K562 (cell line): Measurements from ENCODE around the gene ZNF487. TPM values are rescaled to one million over a fixed set of nuclear protein-coding genes. Genes with fewer than 3 reads are reported as not detected.
A peak's percentile ranks its signal among the peaks of the same experiment; 100 is the strongest.

ENCODE experiments used
- BCOR ChIP-seq: fragments of 450-650 bp; IDR thresholded peaks from 2 replicates; pipeline ENCODE4 v1.6.1; 2016
- CBX2 ChIP-seq: fragments of 200-600 bp; sonication (generic); IDR thresholded peaks from one replicate; pipeline ENCODE4 v1.6.1; 2012; ENCODE audit warnings: mild to moderate bottlenecking, low read length, inconsistent platforms; ENCODE audit not compliant: insufficient read depth, poor library complexity, severe bottlenecking
- ETV5 ChIP-seq: sonication (generic); formaldehyde crosslinking; IDR thresholded peaks from 2 replicates; pipeline ENCODE4 v1.4.0; 2020; ENCODE audit warnings: low read depth, mild to moderate bottlenecking, missing genetic modification reagents
- HDGF ChIP-seq: fragments of 450-650 bp; IDR thresholded peaks from 2 replicates; pipeline ENCODE4 v1.6.1; 2016
- NFE2 ChIP-seq: IDR thresholded peaks from 2 replicates; pipeline ENCODE4 v1.6.1; 2014; ENCODE audit warnings: antibody characterized with exemption, low read depth
- NR4A1 ChIP-seq, 2 experiments: fragments of 250-450 bp in 1 of 2; fragments of 450-650 bp in 1 of 2; sonication (Bioruptor Pico) in 1 of 2; IDR thresholded peaks; 2 replicates each; pipeline versions ENCODE4 v1.4.0 to v1.6.1; 2016 to 2020; ENCODE audit warnings: mild to moderate bottlenecking in 2 of 2, missing compliant biosample characterization in 1 of 2, missing genetic modification characterization in 1 of 2, moderate library complexity in 1 of 2
- PRPF4 ChIP-seq: fragments of 200-400 bp; formaldehyde crosslinking; IDR thresholded peaks from one replicate; pipeline ENCODE4 v1.6.1; 2017; ENCODE audit warnings: low read length, low read depth, mild to moderate bottlenecking; ENCODE audit not compliant: insufficient read depth, poor library complexity, severe bottlenecking
- RFX1 ChIP-seq: fragments of 450-650 bp; IDR thresholded peaks from 2 replicates; pipeline ENCODE4 v1.6.1; 2016; ENCODE audit warnings: mild to moderate bottlenecking, moderate library complexity
- SRSF3 ChIP-seq: fragments of 200-400 bp; formaldehyde crosslinking; IDR thresholded peaks from 2 replicates; pipeline ENCODE4 v1.6.1; 2016; ENCODE audit warnings: mild to moderate bottlenecking, low read length, moderate library complexity; ENCODE audit not compliant: insufficient read depth
- ZBTB40 ChIP-seq, 2 experiments: fragments of 450-650 bp in 1 of 2; sonication (generic) in 1 of 2; formaldehyde crosslinking in 1 of 2; IDR thresholded peaks; 2 replicates each; pipeline versions ENCODE4 v1.7.1 to v1.9.0; 2016 to 2022; ENCODE audit warnings: inconsistent platforms in 1 of 2, mild to moderate bottlenecking in 1 of 2, missing genetic modification reagents in 1 of 2
- polyA plus RNA-seq, 8 experiments: library from polyadenylated mRNA; depleted of rRNA in 4 of 8; stranded (reverse) in 5 of 8; unstranded in 3 of 8; fragments of >200 nt; fragmentation: Nextera tagmentation in 2 of 8; fragmentation: Illumina TruSeq in 1 of 8; extraction: Ambion mirVana in 2 of 8; extraction: Trizol in 1 of 8; gene quantifications; 2 replicates each; pipeline versions ENCODE4 v1.2.1 to v1.2.3, GENCODE V29; 2011 to 2014; ENCODE audit warnings: inconsistent platforms in 1 of 8, missing spikeins in 1 of 8
- total RNA-seq, 7 experiments: library from RNA; depleted of rRNA in 6 of 7; stranded (reverse); fragments of >200 nt in 6 of 7; fragmentation: Illumina TruSeq in 2 of 7; extraction: Trizol in 2 of 7; gene quantifications; 2 replicates each; pipeline versions ENCODE4 v1.2.1 to v1.2.3, GENCODE V29; 2011 to 2021; ENCODE audit warnings: low replicate concordance in 1 of 7
- TF ChIP-seq, protein P1 (sequence below): fragments of 250-450 bp; sonication (Bioruptor Pico); IDR thresholded peaks from 2 replicates; pipeline ENCODE4 v1.4.0; 2020; ENCODE audit warnings: mild to moderate bottlenecking, moderate library complexity
- TF ChIP-seq, protein P2 (sequence below): fragments of 250-450 bp; sonication (Bioruptor Pico); IDR thresholded peaks from 2 replicates; pipeline ENCODE4 v1.8.0; 2021; ENCODE audit warnings: moderate library complexity, mild to moderate bottlenecking, inconsistent platforms

ZNF487 gene
- total and polyA plus RNA-seq, 9 of the 15 experiments (the other 6 are each of a cell fraction or from before 2014, with no cell fraction given), result 1.9 to 6.5 (median 4.2) TPM

DNA sequence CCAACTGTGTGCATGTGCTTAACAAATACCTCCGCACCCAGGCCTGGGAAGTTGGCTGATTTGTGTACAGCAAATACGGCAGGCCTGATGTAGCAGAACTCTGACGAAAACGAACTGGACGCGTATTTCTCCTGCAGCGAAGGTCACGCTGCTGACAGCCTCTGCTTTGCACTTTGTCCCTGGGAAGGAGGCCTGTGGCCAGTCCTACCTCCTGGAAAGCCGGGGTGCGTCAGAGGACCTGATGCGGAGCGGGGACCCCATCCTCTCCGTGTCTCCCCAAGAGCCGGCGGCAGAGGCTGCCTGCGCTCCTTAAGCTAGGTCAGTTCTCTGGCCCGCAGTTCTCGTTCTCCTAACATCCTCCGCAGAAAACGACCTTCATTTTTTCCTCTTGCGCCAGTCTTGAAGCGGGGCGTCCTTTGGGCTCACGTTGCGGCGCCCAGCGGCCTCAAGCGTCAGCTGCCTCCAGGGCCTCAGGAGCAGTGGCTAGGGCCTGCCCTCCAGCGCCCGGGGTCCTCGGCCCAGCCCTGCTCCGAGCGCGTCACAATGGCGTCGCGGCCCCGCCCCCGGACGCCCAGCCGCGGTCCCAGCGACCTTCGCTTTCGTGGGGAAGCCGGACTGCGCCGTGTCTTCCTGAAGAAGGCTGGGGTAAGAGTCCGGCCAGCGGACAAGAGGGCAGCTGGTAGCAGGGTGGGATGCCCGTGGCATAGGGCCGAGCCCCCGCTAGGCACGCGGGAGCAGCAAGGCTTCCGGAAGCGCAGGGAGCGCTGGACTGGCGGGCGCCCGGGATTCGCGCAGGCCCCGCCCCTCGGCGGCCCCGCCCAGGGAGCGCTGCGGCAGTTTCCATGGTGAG lies at the start of gene ZNF487 (continued):
- peak; percentile 90 for TF ChIP-seq RFX1
- TF ChIP-seq HDGF, result peak; percentile 45; the same call in 1 of the 2 replicates
- TF ChIP-seq ZBTB40 (IDR thresholded peaks at IDR 0.05), result peak; percentile 64
- no peak for TF ChIP-seq ZBTB40 (CRISPR knock-in tag; IDR thresholded peaks at IDR 0.05)
- no peak for TF ChIP-seq CBX2
- TF ChIP-seq PRPF4, result peak; percentile 74
- TF ChIP-seq, protein P1, sequence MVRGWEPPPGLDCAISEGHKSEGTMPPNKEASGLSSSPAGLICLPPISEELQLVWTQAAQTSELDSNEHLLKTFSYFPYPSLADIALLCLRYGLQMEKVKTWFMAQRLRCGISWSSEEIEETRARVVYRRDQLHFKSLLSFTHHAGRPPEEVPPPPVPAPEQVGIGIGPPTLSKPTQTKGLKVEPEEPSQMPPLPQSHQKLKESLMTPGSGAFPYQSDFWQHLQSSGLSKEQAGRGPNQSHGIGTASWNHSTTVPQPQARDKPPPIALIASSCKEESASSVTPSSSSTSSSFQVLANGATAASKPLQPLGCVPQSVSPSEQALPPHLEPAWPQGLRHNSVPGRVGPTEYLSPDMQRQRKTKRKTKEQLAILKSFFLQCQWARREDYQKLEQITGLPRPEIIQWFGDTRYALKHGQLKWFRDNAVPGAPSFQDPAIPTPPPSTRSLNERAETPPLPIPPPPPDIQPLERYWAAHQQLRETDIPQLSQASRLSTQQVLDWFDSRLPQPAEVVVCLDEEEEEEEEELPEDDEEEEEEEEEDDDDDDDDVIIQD (CRISPR knock-in tag), result no peak
- TF ChIP-seq NR4A1 (CRISPR knock-in tag; IDR thresholded peaks at IDR 0.05), result peak; percentile 79; the same call in 1 of the 2 replicates
- TF ChIP-seq NR4A1 (tag; IDR thresholded peaks at IDR 0.05), result no peak
- TF ChIP-seq SRSF3, result 0 out of 2 replicates have a peak, but pooled peaks have one; percentile 69
- TF ChIP-seq ETV5 (CRISPR knock-in tag), result peak; percentile 92
- peak; percentile 30; the same call in 1 of the 2 replicates for TF ChIP-seq BCOR
- TF ChIP-seq NFE2, result no peak
- TF ChIP-seq, protein P2, sequence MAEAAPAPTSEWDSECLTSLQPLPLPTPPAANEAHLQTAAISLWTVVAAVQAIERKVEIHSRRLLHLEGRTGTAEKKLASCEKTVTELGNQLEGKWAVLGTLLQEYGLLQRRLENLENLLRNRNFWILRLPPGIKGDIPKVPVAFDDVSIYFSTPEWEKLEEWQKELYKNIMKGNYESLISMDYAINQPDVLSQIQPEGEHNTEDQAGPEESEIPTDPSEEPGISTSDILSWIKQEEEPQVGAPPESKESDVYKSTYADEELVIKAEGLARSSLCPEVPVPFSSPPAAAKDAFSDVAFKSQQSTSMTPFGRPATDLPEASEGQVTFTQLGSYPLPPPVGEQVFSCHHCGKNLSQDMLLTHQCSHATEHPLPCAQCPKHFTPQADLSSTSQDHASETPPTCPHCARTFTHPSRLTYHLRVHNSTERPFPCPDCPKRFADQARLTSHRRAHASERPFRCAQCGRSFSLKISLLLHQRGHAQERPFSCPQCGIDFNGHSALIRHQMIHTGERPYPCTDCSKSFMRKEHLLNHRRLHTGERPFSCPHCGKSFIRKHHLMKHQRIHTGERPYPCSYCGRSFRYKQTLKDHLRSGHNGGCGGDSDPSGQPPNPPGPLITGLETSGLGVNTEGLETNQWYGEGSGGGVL (CRISPR knock-in tag), result no peak
